Stimulated activated CD4-positive, alpha-beta T cell treated with anti-CD3 and anti-CD28 coated beads, Interleukin-12 subunit alpha, Interleukin-12 subunit beta, amount 100 ng/mL, for 48 hours (primary cell): ENCODE measurements around the gene EFHC1.

Experiments used
- DNase-seq, 3 donors: peaks; one replicate each; pipeline ENCODE4 v3.0.0-alpha.2; 2020; ENCODE audit warnings: low read depth in 2 of 3, low spot score in 1 of 3

The EFHC1 gene

DNA sequence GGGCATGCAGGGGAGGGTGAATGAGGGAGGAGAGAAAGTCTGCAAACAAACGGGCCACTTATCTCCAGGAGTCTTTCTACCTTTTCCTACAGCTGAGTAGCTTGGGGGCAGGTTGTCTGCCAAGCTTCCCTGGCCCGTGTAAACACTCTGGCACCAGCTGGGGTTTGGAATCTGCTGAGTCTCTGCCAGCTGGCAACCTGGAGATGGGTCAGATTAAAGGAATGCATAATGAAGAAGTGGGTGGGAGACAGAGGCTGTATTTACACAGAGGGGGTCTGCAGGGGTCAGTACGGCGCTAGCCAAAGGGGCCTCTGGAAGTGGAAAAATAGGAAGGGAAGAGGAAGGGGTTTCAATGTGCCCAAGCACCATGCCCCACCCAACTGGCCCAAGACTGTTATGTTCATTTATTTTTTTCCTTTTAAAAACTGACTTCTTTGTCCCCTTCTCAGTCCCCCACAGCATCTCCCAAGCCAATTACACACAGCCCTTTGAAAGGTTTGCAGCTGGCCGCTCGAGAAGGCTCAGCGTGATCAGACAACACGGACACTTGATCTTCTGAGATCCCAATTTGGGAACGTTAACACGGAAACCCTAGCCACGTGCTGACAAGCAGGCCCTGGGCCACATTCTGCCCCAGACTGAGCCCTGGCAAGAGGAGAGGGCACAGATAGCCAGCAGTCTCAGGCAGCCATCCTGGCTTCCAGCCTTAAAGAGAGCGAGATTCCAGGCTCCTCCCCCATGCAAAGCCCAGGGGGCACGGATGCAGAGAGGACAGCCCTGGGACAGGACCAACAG lies 131.5 kb downstream of the EFHC1 start:
- no peak for DNase-seq

GRCh38 chr6:52552278-52552643 lies 132.1 kb downstream of the EFHC1 start:
- DNase-seq, result no peak

DNA sequence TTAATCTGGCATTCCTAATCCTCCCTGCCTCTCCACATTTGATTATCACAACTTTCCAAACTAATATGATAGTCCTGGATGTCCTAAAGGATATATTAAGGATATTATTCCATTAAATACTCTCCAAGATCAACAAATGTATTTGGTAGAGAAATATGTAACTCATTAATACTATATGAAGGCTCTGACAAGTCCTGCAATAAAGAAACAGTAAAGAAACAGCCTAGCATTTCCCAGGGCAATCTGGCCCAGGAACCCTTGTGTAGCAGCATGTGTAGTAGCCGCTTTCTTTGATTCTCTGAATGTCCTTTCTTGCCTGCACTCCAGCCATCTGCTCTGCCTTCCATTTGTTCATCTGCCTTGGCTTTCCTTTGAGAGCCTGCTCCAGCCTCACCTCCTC lies 133.0 kb downstream of the EFHC1 start:
- DNase-seq, result no peak

DNA sequence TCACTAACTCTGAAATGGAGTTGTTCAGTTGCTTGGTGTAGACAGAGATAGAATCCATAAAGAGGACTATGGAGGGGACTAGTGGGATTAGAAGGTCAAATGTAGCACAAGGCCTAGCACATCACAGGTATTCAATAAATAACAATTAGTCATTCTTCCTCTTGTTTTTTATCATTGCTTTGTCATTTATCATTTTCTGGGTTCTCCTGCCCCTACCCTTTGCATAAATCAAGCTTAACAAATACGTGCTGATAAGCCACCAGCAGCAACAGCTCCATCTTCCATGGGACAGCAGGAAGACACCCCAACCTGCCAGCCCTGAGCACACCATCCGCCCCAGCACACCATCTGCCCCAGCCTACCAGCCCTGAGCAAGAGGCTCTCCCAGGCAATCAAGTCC lies 133.6 kb downstream of the EFHC1 start:
- DNase-seq, result no peak

DNA sequence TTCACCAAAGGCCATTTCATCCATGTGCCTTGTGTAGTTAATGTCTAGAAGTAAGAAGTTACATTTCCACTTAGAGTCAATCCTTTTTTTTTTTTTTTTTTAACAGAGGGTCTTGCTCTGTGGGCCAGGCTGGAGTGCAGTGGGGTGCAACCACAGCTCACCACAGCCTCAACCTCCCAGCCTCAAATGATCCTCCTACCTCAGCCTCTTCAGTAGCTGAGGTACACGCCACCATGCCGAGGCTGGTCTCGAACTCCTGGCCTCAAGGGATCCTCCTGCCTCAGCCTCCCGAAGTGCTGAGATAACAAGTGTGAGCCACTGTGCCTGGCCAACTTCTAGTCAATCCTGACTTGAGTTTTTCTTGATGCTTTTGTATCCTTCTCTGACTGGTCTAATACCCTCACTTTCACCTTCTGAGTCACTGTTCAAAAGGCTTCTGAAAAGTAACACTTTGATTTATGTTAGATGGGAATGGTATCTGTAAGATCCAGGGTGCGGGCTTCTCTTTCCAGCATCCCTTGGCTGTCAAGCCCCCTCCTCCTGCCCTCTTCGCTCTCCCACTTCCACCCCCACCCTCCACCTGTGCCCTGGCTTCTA lies 134.6 kb downstream of the EFHC1 start:
- DNase-seq, result no peak

DNA sequence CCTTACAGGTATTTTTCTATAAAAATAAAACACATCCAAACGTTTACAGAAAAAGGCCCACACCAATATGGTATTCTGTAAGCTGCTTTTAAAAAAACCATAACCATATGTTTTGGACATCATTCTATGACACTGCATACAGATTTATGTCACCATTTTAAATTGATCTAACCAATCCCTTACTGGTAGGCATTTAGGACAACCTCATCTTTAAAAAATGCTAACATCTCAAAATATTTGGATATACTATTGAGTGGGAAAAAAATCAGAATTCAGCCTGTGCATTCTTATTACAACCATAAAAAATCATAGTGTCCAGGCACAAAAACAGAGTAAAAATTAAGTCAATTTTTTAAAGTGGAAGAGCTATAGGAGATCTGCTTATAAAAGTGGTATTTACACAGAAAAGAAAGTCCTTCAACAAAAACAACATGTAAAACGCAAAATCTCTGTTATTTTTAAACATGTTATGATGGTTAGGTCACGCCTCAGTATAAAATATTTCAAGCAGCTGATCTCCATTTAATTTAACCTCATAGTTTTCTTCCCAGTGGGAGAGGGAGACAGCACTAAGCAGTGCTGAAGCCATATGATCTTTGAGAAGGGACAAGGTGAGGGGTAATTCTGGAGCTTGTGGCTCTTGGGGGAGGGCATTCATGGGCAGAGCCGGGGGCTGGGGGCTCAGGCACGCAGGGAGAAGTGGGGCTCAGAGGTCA lies 135.5 kb downstream of the EFHC1 start:
- no peak for DNase-seq

GRCh38 chr6:52557389-52558265 lies 137.5 kb downstream of the EFHC1 start:
- no peak for DNase-seq

GRCh38 chr6:52558266-52559000 lies 138.3 kb downstream of the EFHC1 start:
- no peak for DNase-seq

DNA sequence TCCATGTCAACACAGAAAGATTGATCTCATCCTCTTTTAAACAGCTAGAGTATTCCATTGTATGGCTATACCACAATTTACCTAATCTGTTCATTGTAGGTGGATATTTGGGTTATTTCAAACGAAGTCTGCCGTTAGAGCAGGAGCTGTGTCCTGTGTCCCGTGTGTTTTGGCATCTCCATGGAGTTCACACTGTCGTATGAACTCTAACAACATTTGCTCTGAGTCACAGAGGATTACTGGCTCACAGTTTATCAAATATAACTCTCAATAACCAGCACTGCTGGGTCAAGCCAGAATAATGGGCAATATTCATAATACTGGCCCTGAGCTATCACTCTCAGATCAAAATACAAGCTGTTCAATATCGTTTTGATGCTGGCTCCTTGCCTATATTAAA lies 140.3 kb downstream of the EFHC1 start:
- no peak for DNase-seq

DNA sequence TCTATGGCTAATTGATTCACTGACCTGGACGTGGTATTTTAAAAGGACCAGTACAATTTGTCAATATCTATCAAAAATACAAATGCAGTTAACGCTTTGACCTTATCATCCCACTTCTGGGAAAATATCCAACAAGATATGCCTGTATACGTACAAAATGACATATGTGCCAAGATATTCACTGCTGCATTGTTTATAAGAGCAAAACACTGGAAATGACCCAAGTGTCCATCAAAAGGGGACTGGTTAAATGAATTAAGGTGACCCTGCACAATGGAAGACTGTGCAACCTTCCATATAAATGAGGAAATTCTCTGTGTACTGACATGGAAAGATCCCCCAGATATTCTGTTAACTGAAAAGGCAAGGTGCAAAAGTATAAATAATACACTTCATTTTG lies 142.8 kb downstream of the EFHC1 start:
- no peak for DNase-seq

DNA sequence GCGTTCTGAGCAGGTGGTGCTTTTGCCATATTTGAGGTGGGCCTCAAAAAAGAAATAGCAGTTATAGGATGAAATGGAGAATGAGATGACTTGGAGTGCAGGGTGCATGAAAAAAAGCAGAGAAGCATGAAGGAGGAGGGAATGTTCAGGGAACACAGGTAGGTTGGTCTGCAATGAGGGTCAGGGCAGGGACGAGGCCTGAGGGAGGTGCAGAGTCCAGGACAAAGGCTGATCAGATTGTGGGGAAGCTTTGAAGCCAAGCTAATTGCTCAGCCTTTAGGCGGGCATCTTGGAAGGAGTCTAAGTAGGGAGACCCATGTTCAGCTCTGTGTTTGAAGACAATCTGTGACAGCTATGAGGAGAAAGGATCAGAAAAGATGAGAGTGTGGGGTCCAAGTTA lies 144.7 kb downstream of the EFHC1 start:
- DNase-seq, result no peak

- no peak for DNase-seq
These were observed 146.1 kb downstream of the EFHC1 start for GRCh38 chr6:52566201-52566600.

- DNase-seq, result no peak
These were observed 146.7 kb downstream of the EFHC1 start for GRCh38 chr6:52566853-52567279.

- DNase-seq, result no peak
These were observed 148.2 kb downstream of the EFHC1 start for GRCh38 chr6:52568320-52568719.

- DNase-seq, result no peak
These were observed 150.2 kb downstream of the EFHC1 start for GRCh38 chr6:52570291-52570700.

DNA sequence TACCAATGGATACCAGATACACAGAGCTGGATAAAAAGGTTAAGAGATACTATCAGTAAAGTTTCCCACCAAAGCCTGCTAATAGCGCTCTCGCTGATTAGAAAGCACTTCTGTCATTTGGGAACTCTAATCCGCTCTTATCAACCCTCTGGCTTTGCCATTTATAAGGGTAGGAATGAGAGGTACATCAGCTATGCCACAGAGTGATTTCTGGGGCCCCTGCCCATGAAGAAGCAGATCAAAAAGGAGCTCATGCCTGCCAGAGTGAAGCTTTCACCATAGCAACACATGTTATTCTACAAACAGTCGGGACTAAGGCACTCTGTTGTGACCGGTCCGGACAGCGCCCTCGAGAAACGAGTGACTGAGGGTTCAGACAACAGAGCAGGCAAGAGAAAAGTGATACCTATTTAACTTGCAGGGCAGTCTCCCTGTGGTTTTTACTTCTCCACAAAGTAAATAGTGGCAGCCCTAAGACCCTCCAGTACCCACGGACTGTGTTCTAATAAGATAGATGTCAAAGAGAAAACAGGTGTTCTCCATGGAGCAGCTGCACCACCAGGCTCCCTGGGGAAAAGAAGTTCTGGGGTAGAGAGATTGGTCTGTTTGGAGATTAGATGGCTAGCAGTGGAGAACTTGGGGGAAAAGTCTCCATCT lies 151.1 kb downstream of the EFHC1 start:
- DNase-seq, result no peak

DNA sequence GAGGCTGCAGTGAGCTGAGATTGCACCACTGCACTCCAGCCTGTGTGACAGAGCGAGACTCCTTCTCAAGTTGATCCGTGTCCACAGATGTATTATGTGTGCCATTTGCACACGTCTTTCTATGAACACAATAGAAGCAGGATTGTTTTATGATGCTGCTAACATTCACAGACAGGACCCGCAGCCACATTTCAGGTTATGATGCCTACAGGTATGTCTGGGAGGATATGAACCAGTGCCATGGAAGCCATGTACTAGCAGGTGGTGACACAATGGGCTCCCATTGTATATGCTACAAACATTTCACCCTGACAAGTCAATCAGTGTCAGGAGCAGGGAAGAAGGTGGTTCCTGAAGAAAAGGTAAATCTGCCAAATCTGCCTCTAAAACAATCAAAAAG lies 152.4 kb downstream of the EFHC1 start:
- no peak for DNase-seq

GRCh38 chr6:52573295-52573694 lies 153.2 kb downstream of the EFHC1 start:
- DNase-seq, result no peak
